Esophagus muscularis mucosa (tissue), 4 donors: Measurements from ENCODE around the gene NDFIP1. TPM values are rescaled to one million over a fixed set of nuclear protein-coding genes. Genes with fewer than 3 reads are reported as not detected.

Experiments used
- DNase-seq: peaks from one replicate; pipeline ENCODE4 v3.0.0-alpha.2; 2017; ENCODE audit errors: extremely low spot score
- H3K27ac ChIP-seq, 4 donors: fragments of 200-600 bp; sonication (generic); replicated peaks in 1 of 4; 1 replicate in 3 of 4; 2 replicates in 1 of 4; pipeline ENCODE4 v1.5.1; 2016 to 2019; ENCODE audit warnings: mild to moderate bottlenecking in 1 of 4
- H3K27me3 ChIP-seq, 4 donors: fragments of 200-600 bp; sonication (generic); one replicate each; pipeline versions ENCODE4 v1.5.1 to v1.6.0; 2016 to 2019
- H3K36me3 ChIP-seq, 4 donors: fragments of 200-600 bp; sonication (generic); one replicate each; pipeline ENCODE4 v1.5.1; 2016 to 2019
- H3K4me1 ChIP-seq, 4 donors: fragments of 200-600 bp; sonication (generic); one replicate each; pipeline ENCODE4 v1.5.1; 2016 to 2019
- H3K4me3 ChIP-seq, 4 donors: fragments of 200-600 bp; sonication (generic); 1 replicate in 2 of 4; 2 replicates in 2 of 4; pipeline ENCODE4 v1.5.1; 2016 to 2019; ENCODE audit warnings: mild to moderate bottlenecking in 4 of 4, moderate library complexity in 1 of 4
- H3K9me3 ChIP-seq, 4 donors: fragments of 200-600 bp; sonication (generic); 1 replicate in 3 of 4; 2 replicates in 1 of 4; pipeline ENCODE4 v1.5.1; 2016 to 2019
- EP300 ChIP-seq: sonication (generic); formaldehyde crosslinking; IDR thresholded peaks from one replicate; pipeline ENCODE4 v1.6.1; 2017; ENCODE audit warnings: antibody characterized with exemption
- POLR2A ChIP-seq: fragments of 450-650 bp; IDR thresholded peaks from one replicate; pipeline ENCODE4 v1.6.1; 2017; ENCODE audit warnings: antibody characterized with exemption, moderate library complexity, mild to moderate bottlenecking, low read depth
- POLR2AphosphoS5 ChIP-seq, 2 donors: sonication (generic); formaldehyde crosslinking; IDR thresholded peaks; one replicate each; pipeline ENCODE4 v1.6.1; 2017; ENCODE audit warnings: antibody characterized with exemption in 2 of 2
- WGBS: methylation state at CpG from one replicate; pipeline ENCODE4 v1.1.5; 2018; 5-methylcytosine and 5-hydroxymethylcytosine counted together
- intact Hi-C: fragments of 100-400 bp; cut with DNase I; formaldehyde crosslinking; loops from one replicate; pipeline ENCODE4 v1.15.1; 2023
- total RNA-seq, 4 donors: library from RNA; depleted of rRNA; stranded (reverse); fragments of >200 nt; gene quantifications; one replicate each; pipeline versions ENCODE4 v1.1.0 to v1.2.1, GENCODE V29; 2016
- TF ChIP-seq, protein P1 (sequence below), 3 experiments: fragments of 200-600 bp in 2 of 3; fragments of 450-650 bp in 1 of 3; sonication (generic) in 2 of 3; IDR thresholded peaks; one replicate each; pipeline ENCODE4 v1.5.1; 2017 to 2019; ENCODE audit warnings: antibody characterized with exemption in 3 of 3, mild to moderate bottlenecking in 2 of 3, moderate library complexity in 1 of 3

Gene NDFIP1
- total RNA-seq, 4 donors from 2014 or later = 57.8 to 169 (median 101) TPM

DNA sequence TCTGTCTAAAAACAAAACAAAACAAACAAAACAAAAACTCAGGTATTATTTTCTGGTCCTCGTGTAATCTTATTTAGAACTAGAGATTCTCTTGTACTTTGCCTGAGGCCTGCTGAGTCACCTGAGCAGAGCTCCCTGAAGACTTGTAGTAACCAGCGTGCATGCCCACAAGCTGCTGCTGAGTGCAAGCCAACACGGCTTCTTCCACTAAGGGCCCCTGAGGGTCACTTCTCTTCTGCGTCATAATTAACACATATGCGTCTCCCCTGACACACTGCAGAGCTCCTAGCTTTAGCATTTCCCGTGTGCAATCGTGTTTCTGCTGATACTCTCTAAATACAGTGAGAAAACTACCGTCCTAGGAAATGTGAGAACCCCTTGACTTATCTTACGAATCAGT lies 10.9 kb upstream of the NDFIP1 start:
- TF ChIP-seq, protein P1, sequence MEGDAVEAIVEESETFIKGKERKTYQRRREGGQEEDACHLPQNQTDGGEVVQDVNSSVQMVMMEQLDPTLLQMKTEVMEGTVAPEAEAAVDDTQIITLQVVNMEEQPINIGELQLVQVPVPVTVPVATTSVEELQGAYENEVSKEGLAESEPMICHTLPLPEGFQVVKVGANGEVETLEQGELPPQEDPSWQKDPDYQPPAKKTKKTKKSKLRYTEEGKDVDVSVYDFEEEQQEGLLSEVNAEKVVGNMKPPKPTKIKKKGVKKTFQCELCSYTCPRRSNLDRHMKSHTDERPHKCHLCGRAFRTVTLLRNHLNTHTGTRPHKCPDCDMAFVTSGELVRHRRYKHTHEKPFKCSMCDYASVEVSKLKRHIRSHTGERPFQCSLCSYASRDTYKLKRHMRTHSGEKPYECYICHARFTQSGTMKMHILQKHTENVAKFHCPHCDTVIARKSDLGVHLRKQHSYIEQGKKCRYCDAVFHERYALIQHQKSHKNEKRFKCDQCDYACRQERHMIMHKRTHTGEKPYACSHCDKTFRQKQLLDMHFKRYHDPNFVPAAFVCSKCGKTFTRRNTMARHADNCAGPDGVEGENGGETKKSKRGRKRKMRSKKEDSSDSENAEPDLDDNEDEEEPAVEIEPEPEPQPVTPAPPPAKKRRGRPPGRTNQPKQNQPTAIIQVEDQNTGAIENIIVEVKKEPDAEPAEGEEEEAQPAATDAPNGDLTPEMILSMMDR (IDR thresholded peaks at IDR 0.05) = no peak
- TF ChIP-seq POLR2AphosphoS5 (IDR thresholded peaks at IDR 0.05) = no peak
- DNase-seq = no peak
- intact Hi-C loops = no loop called here
- H3K9me3 ChIP-seq = no peaks in the 10 kb centered on the region
- no peak overlapping the region for H3K4me3 ChIP-seq
- 80% methylated on average over 9 of the region's 9 CpGs for WGBS
- peaks cover 0 to 14% (median 8%) of the 10 kb centered on the region in 4 donors for H3K4me1 ChIP-seq
- no peaks in the 10 kb centered on the region for H3K36me3 ChIP-seq
- H3K27me3 ChIP-seq = no peaks in the 10 kb centered on the region
- H3K27ac ChIP-seq = no peak overlapping the region

DNA sequence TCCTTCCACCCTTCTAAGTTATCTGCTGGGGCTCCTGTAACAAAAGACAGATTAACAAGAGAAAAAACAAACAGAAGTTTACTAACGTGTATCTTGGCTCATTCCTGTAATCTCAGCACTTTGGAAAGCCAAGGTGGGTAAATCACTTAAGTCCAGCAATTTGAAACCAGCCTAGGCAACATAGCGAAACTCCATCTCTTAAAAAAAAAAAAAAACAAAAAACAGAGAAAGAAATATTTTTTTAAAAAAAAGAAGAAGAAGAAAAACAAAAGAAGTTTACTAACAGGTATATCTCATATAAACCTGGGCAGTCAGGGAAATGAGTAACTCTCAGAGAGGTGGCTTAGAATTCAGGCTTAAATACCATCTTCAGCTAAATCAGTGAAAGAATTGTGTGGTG lies 10.3 kb upstream of the NDFIP1 start:
- WGBS = 91% methylated on average over 2 of the region's 2 CpGs
- no peak overlapping the region for H3K27ac ChIP-seq
- intact Hi-C loops = no loop called here
- H3K4me1 ChIP-seq = peaks cover 0 to 14% (median 8%) of the 10 kb centered on the region in 4 donors
- H3K4me3 ChIP-seq = no peak overlapping the region
- no peaks in the 10 kb centered on the region for H3K9me3 ChIP-seq
- TF ChIP-seq EP300 (no peak), POLR2A (no peak), POLR2AphosphoS5 (IDR thresholded peaks at IDR 0.05) (no peak)
- TF ChIP-seq, protein P1 (IDR thresholded peaks at IDR 0.05) = no peak
- no peaks in the 10 kb centered on the region for H3K27me3 ChIP-seq
- H3K36me3 ChIP-seq = no peaks in the 10 kb centered on the region
- DNase-seq = no peak

DNA sequence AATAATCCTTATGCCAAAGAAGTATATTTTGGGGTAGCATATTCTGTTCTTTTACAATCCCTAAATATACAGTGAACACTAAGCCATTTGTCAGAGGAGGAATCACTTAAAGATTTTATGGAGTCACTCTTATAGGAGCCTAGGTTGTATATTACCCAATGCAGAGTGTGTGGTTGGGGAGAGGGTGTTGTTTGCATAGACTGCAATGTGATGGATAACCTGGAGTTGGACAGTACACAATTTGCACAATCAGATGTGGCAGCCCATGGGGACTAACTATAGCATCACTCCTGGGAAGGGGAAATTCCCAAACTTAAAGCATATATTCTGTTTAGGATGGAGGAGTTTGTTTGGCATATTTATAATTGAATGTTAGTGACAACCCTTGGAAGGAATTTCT lies 9.6 kb upstream of the NDFIP1 start:
- no peak for DNase-seq
- Histone ChIP-seq H3K4me3 (no peak overlapping the region), H3K27ac (no peak overlapping the region), H3K27me3 (no peaks in the 10 kb centered on the region), H3K4me1 (peaks cover 0 to 14% (median 8%) of the 10 kb centered on the region in 4 donors), H3K36me3 (no peaks in the 10 kb centered on the region), H3K9me3 (no peaks in the 10 kb centered on the region)
- intact Hi-C loops = no loop called here
- TF ChIP-seq, protein P1 (IDR thresholded peaks at IDR 0.05) = no peak
- no peak for TF ChIP-seq EP300
- TF ChIP-seq POLR2A = no peak

DNA sequence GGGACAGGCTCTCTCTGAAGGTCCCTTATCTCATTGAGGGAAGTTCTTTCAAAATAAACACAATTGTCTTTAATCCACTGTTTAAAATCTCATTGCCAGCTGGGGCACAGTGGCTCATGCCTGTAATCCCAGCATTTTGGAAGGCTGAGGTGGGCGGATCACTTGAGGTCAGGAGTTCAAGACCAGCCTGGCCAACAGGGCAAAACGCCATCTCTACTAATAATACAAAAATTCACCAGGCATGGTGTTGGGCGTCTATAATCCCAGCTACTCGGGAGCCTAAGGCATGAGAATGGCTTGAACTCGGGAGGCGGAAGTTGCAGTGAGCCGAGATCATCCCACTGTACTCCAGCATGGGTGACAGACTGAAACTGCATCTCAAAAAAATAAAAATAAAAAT lies 8.3 kb upstream of the NDFIP1 start:
- DNase-seq = no peak
- Histone ChIP-seq H3K27ac (no peak overlapping the region), H3K9me3 (no peaks in the 10 kb centered on the region), H3K27me3 (no peaks in the 10 kb centered on the region), H3K4me1 (peaks cover under 1 to 8% (median 4%) of the 10 kb centered on the region in 4 donors), H3K4me3 (no peak overlapping the region), H3K36me3 (no peaks in the 10 kb centered on the region)
- no peak for TF ChIP-seq POLR2A
- no peak for TF ChIP-seq POLR2AphosphoS5 (IDR thresholded peaks at IDR 0.05)
- no peak for TF ChIP-seq EP300
- TF ChIP-seq, protein P1 (IDR thresholded peaks at IDR 0.05) = no peak
- 86% methylated on average over 7 of the region's 7 CpGs for WGBS
- intact Hi-C loops = no loop called here

DNA sequence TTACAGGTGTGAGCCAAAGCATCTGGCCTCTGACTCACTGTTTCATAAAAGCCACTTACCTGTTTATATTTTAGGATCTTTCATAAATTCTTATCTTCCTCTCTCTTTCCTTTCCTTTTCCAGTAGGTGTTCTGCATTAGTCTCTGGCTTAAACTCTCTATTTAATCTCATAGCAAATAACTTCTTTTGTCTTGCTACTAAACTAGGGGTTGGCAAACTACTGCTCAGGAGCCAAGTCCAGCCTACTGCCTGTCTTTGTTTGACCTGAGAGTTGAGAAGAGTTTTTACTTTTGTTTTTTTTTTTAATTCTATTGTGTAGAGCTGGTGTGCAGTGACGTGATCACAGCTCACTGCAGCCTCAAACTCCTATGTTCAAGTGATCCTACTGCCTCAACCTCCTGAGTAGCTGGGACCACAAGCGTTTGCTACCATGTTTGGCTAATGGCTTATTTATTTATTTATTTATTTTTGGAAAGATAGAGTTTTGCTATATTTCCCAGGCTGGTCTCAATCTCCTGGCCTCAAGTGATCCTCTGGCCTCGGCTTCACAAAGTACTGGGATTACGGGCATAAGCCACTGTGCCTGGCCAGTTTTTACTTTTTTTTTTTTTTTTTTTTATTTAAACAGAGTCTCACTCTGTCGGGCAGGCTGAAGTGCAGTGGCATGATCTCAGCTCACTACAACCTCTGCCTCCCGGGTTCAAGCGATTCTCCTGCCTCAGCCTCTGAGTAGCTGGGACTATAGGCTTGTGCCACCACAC lies 5.4 kb upstream of the NDFIP1 start:
- intact Hi-C loops = no loop called here
- no peaks in the 10 kb centered on the region for H3K36me3 ChIP-seq
- DNase-seq = no peak
- TF ChIP-seq POLR2A (no peak), EP300 (no peak), POLR2AphosphoS5 (IDR thresholded peaks at IDR 0.05) (no peak)
- TF ChIP-seq, protein P1 (IDR thresholded peaks at IDR 0.05) = no peak
- no peaks in the 10 kb centered on the region for H3K27me3 ChIP-seq
- H3K4me3 ChIP-seq = no peak overlapping the region
- no peaks in the 10 kb centered on the region for H3K9me3 ChIP-seq
- 94% methylated on average over 7 of the region's 7 CpGs for whole genome bisulfite sequencing
- peaks cover 1 to 7% (median 5%) of the 10 kb centered on the region in 4 donors for H3K4me1 ChIP-seq
- no peak overlapping the region for H3K27ac ChIP-seq
